ENCODE measurements around the gene HPS3. TPM values are rescaled to one million over a fixed set of nuclear protein-coding genes. Genes with fewer than 3 reads are reported as not detected.
"Not testable (repeated sequence)": the region's sequence is repeated elsewhere in the genome, so short reads cannot be mapped to it uniquely, and the experiment has no call there.

The HPS3 gene
- total RNA-seq, 4 donors from 2014 or later: 3.1 to 5.5 (median 4.4) TPM

- TF ChIP-seq CTCF (IDR thresholded peaks at IDR 0.05 in 4 of 5, conservative IDR thresholded peaks at IDR 0.05 in 1 of 5): no peak
- no peak for TF ChIP-seq POLR2A (IDR thresholded peaks at IDR 0.05)
- intact Hi-C loops (cut with DNase I; ENCODE audit: low total_unique reads): no loop called here
- Histone ChIP-seq H3K27me3 (no peaks in the 10 kb centered on the region), H3K4me3 (no peak overlapping the region), H3K27ac (no peak overlapping the region), H3K4me1 (no peaks in the 10 kb centered on the region), H3K9me3 (no peaks in the 10 kb centered on the region), H3K36me3 (no peaks in the 10 kb centered on the region)
- no peak for ATAC-seq
- in situ Hi-C loops (cut with MboI; ENCODE audit: low sequenced_read_pairs in 4 of 4): no loop called here
- DNase-seq: no peak
Observed at GRCh38 chr3:149186721-149187120, 57.3 kb downstream of the HPS3 start.

- Histone ChIP-seq H3K4me3 (no peak overlapping the region), H3K27ac (no peak overlapping the region), H3K36me3 (no peaks in the 10 kb centered on the region), H3K27me3 (no peaks in the 10 kb centered on the region), H3K9me3 (no peaks in the 10 kb centered on the region), H3K4me1 (no peaks in the 10 kb centered on the region)
- DNase-seq: no peak
- peak in 1 of 2 donors; percentile 42 for ATAC-seq
- intact Hi-C loops (cut with DNase I; ENCODE audit: low total_unique reads): no loop called here
- no peak for TF ChIP-seq CTCF (IDR thresholded peaks at IDR 0.05 in 4 of 5, conservative IDR thresholded peaks at IDR 0.05 in 1 of 5)
- TF ChIP-seq POLR2A (IDR thresholded peaks at IDR 0.05): no peak
- in situ Hi-C loops (cut with MboI; ENCODE audit: low sequenced_read_pairs in 4 of 4): no loop called here
Observed at GRCh38 chr3:149188494-149188893, 59.1 kb downstream of the HPS3 start.

- intact Hi-C loops (cut with DNase I; ENCODE audit: low total_unique reads) (no loop called here), in situ Hi-C loops (cut with MboI; ENCODE audit: low sequenced_read_pairs in 4 of 4) (no loop called here)
- H3K4me1 ChIP-seq: no peaks in the 10 kb centered on the region
- H3K9me3 ChIP-seq: no peaks in the 10 kb centered on the region
- TF ChIP-seq CTCF (IDR thresholded peaks at IDR 0.05 in 4 of 5, conservative IDR thresholded peaks at IDR 0.05 in 1 of 5) (no peak), POLR2A (IDR thresholded peaks at IDR 0.05) (no peak)
- ATAC-seq: no peak
- H3K36me3 ChIP-seq: no peaks in the 10 kb centered on the region
- DNase-seq: no peak
- H3K27ac ChIP-seq: no peak overlapping the region
- no peak overlapping the region for H3K4me3 ChIP-seq
- H3K27me3 ChIP-seq: no peaks in the 10 kb centered on the region
Observed at GRCh38 chr3:149195221-149195620, 65.8 kb downstream of the HPS3 start.

GRCh38 chr3:149196805-149197592, 67.6 kb downstream of the HPS3 start:
- H3K9me3 ChIP-seq; H3K4me1 ChIP-seq; H3K36me3 ChIP-seq; DNase-seq; intact Hi-C loops (cut with DNase I; ENCODE audit: low total_unique reads); H3K27ac ChIP-seq; H3K27me3 ChIP-seq; ATAC-seq; H3K4me3 ChIP-seq; in situ Hi-C loops (cut with MboI; ENCODE audit: low sequenced_read_pairs in 4 of 4): not testable (repeated sequence)

- no peaks in the 10 kb centered on the region for H3K36me3 ChIP-seq
- in situ Hi-C loops (cut with MboI; ENCODE audit: low sequenced_read_pairs in 4 of 4) (no loop called here), intact Hi-C loops (cut with DNase I; ENCODE audit: low total_unique reads) (no loop called here)
- ATAC-seq (no peak), DNase-seq (no peak)
- no peaks in the 10 kb centered on the region for H3K27me3 ChIP-seq
- no peak overlapping the region for H3K4me3 ChIP-seq
- H3K9me3 ChIP-seq: no peaks in the 10 kb centered on the region
- H3K4me1 ChIP-seq: no peaks in the 10 kb centered on the region
- H3K27ac ChIP-seq: no peak overlapping the region
- no peak for TF ChIP-seq POLR2A (IDR thresholded peaks at IDR 0.05)
- no peak for TF ChIP-seq CTCF (IDR thresholded peaks at IDR 0.05 in 4 of 5, conservative IDR thresholded peaks at IDR 0.05 in 1 of 5)
Observed at GRCh38 chr3:149197669-149198068, 68.2 kb downstream of the HPS3 start.
